Endothelial cell of umbilical vein (primary cell): ENCODE measurements around the gene JAG2. TPM values are rescaled to one million over a fixed set of nuclear protein-coding genes. Genes with fewer than 3 reads are reported as not detected.

ENCODE experiments used
- BruUV-seq: library from RNA; stranded (reverse); fragments of 400-500 nt; replicated peaks from 2 replicates; lab custom pipeline; 2021; lab: Mats Ljungman, UMichigan
- CTCF ChIA-PET: fragments of 300-600, 350-600 bp; sonication (Branson Sonifier 250); formaldehyde crosslinking; loops from one replicate; lab custom pipeline; 2021; ENCODE audit warnings: antibody characterized with exemption, inconsistent platforms; lab: Charles Lee
- POLR2A ChIA-PET: fragments of 300-600, 350-600 bp; sonication (Branson Sonifier 250); formaldehyde crosslinking; loops from one replicate; lab custom pipeline; 2021; ENCODE audit warnings: antibody characterized with exemption, inconsistent platforms; lab: Charles Lee
- DNase-seq: peaks from one replicate; pipeline ENCODE4 v3.0.0-alpha.2; 2011; ENCODE audit warnings: low read depth, low spot score
- FAIRE-seq: peaks from 2 replicates; lab custom pipeline; 2011; peaks lifted over from hg19 to GRCh38; lab: Jason Lieb, UNC
- H2AFZ ChIP-seq: 2 replicates; pipeline ENCODE4 v1.6.0; 2012; ENCODE audit warnings: low read depth, low read length, control low read depth, inconsistent platforms
- H3K27ac ChIP-seq: 2 replicates; pipeline ENCODE4 v1.5.1; 2011; ENCODE audit warnings: low read depth, mild to moderate bottlenecking, control low read depth, low read length, moderate library complexity; ENCODE audit not compliant: insufficient read depth
- H3K27me3 ChIP-seq, 2 experiments: 2 replicates each; pipeline versions ENCODE4 v1.6.0 to v1.6.1; 2011; ENCODE audit warnings: low read length in 2 of 2, mixed read lengths in 1 of 2; ENCODE audit not compliant: control insufficient read depth in 2 of 2, insufficient read depth in 2 of 2
- H3K36me3 ChIP-seq, 2 experiments: 2 replicates in 1 of 2; 3 replicates in 1 of 2; pipeline ENCODE4 v1.5.1; 2011; ENCODE audit warnings: low read length in 2 of 2, mild to moderate bottlenecking in 1 of 2, moderate library complexity in 1 of 2; ENCODE audit not compliant: control insufficient read depth in 2 of 2, insufficient read depth in 2 of 2; ENCODE audit errors: extremely low read depth in 1 of 2
- H3K4me1 ChIP-seq: 3 replicates; pipeline ENCODE4 v1.5.1; 2011; ENCODE audit warnings: mild to moderate bottlenecking, low read length; ENCODE audit not compliant: control insufficient read depth, insufficient read depth; ENCODE audit errors: extremely low read depth
- H3K4me2 ChIP-seq: 2 replicates; pipeline ENCODE4 v1.6.1; 2011; ENCODE audit warnings: low read length, control low read depth, mixed read lengths; ENCODE audit not compliant: insufficient read depth
- H3K4me3 ChIP-seq, 3 experiments: fragments of 200-600 bp in 1 of 3; sonication (generic), shearing (Covaris generic) in 1 of 3; replicated peaks in 1 of 3; 2 replicates each; pipeline ENCODE4 v1.5.1; 2011 to 2016; ENCODE audit warnings: control low read depth in 3 of 3, low read length in 3 of 3, mild to moderate bottlenecking in 2 of 3, inconsistent platforms in 1 of 3, low read depth in 1 of 3, moderate library complexity in 1 of 3; ENCODE audit not compliant: insufficient read depth in 1 of 3
- H3K79me2 ChIP-seq: 2 replicates; pipeline ENCODE4 v1.6.0; 2012; ENCODE audit warnings: low read length, inconsistent platforms; ENCODE audit not compliant: control insufficient read depth, insufficient read depth
- H3K9ac ChIP-seq: replicated peaks from 2 replicates; pipeline ENCODE3; 2011; ENCODE audit warnings: low read length, control low read depth; ENCODE audit not compliant: insufficient read depth; ENCODE audit errors: extremely low read depth
- H3K9me1 ChIP-seq: replicated peaks from 3 replicates; pipeline ENCODE4 v1.6.0; 2011; ENCODE audit warnings: mild to moderate bottlenecking, low read length; ENCODE audit not compliant: control insufficient read depth, insufficient read depth; ENCODE audit errors: extremely low read depth
- H3K9me3 ChIP-seq: replicated peaks from 2 replicates; pipeline ENCODE4 v1.5.1; 2012; ENCODE audit warnings: low read length, inconsistent platforms; ENCODE audit not compliant: control insufficient read depth, insufficient read depth
- H4K20me1 ChIP-seq: replicated peaks from 2 replicates; pipeline ENCODE3; 2011; ENCODE audit warnings: mild to moderate bottlenecking, low read length; ENCODE audit not compliant: control insufficient read depth, insufficient read depth; ENCODE audit errors: extremely low read depth
- EZH2 ChIP-seq: IDR thresholded peaks from 2 replicates; pipeline ENCODE4 v1.6.1; 2012; ENCODE audit warnings: borderline replicate concordance, low read depth, mild to moderate bottlenecking, moderate library complexity, low read length, inconsistent platforms; ENCODE audit not compliant: severe bottlenecking
- FOS ChIP-seq: IDR thresholded peaks from 2 replicates; pipeline ENCODE4 v1.6.1; 2011; ENCODE audit warnings: mild to moderate bottlenecking, low read length, moderate library complexity, borderline replicate concordance; ENCODE audit not compliant: insufficient read depth
- GATA2 ChIP-seq: IDR thresholded peaks from 2 replicates; pipeline ENCODE4 v1.7.0; 2011; ENCODE audit warnings: low read depth, mild to moderate bottlenecking, moderate library complexity, mixed read lengths, low read length; ENCODE audit not compliant: insufficient read length, insufficient read depth
- JUN ChIP-seq: IDR thresholded peaks from 2 replicates; pipeline ENCODE4 v1.6.1; 2011; ENCODE audit warnings: borderline replicate concordance, low read depth; ENCODE audit not compliant: insufficient read length, insufficient read depth
- MYC ChIP-seq: IDR thresholded peaks from one replicate; pipeline ENCODE4 v1.6.1; 2011; ENCODE audit warnings: mild to moderate bottlenecking, low read depth, low read length
- POLR2A ChIP-seq: IDR thresholded peaks from 2 replicates; pipeline ENCODE4 v1.6.1; 2012; ENCODE audit warnings: low read depth, mild to moderate bottlenecking, control low read depth, low read length
- POLR2AphosphoS5 ChIP-seq: IDR thresholded peaks from 2 replicates; pipeline ENCODE4 v1.6.1; 2012; ENCODE audit warnings: low read depth, mild to moderate bottlenecking, control low read depth, low read length, moderate library complexity; ENCODE audit not compliant: insufficient read depth
- dilution Hi-C: fragments of 300-500 bp; cut with MboI; formaldehyde crosslinking; loops from one replicate; pipeline ENCODE4 v1.15.0; 2019; ENCODE audit warnings: low sequenced_read_pairs; ENCODE audit not compliant: extremely low pct_ligation_motif_present
- intact Hi-C: fragments of 100-400 bp; cut with micrococcal nuclease; formaldehyde crosslinking; loops from one replicate; pipeline ENCODE4 v1.10.0; 2022
- polyA plus RNA-seq, 4 experiments: library from polyadenylated mRNA; depleted of rRNA in 3 of 4; stranded (reverse) in 3 of 4; unstranded in 1 of 4; fragments of >200 nt; gene quantifications; 2 replicates each; pipeline versions ENCODE4 v1.2.1 to v1.2.3, GENCODE V29; 2011 to 2012; ENCODE audit warnings: missing spikeins in 1 of 4
- total RNA-seq: library from RNA; stranded (reverse); gene quantifications from 2 replicates; pipeline ENCODE4 v1.2.3, GENCODE V29; 2021
- TF ChIP-seq, protein P1 (sequence below): IDR thresholded peaks from 2 replicates; pipeline ENCODE4 v1.6.1; 2011; ENCODE audit not compliant: insufficient read depth, insufficient read length
- TF ChIP-seq, protein P2 (sequence below), 2 donors: IDR thresholded peaks; 1 replicate in 1 of 2; 2 replicates in 1 of 2; pipeline ENCODE4 v1.5.1; 2011; ENCODE audit warnings: low read length in 2 of 2, mild to moderate bottlenecking in 2 of 2, moderate library complexity in 2 of 2, control low read depth in 1 of 2, inconsistent platforms in 1 of 2, low read depth in 1 of 2; ENCODE audit not compliant: insufficient read depth in 1 of 2; ENCODE audit errors: extremely low read depth in 1 of 2

JAG2 gene
- total and polyA plus RNA-seq, 2 donors (not counting 3 experiments of a cell fraction or from before 2014, with no cell fraction given) = 105 to 128 TPM

DNA sequence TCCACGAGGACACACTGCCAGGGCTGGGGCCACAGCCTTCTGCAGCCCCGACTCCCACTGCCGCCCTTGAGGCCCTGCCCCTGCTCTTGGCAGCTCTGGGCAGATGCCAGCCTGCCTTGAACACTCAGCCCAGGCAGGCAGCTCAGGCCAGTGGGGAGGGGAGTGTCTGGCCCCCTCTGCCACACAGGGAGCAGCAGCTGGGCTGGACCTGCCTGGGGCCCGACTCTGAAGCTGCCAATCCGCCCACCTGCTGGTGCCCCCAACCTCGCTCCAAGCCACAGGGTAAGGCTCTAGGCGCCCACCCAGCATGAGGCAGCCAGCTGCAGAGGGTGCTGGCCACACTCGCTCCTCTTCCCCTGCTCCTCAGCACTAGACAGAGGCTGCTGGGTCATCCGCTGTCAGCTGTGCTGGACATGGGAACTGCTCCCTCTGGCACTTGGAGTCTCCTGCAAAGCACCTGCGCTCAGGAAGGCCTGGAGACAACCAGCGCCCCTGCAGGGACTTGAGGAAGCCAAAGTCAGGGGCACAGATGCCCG is 37.2 kb upstream of the JAG2 start:
- Histone ChIP-seq H3K27ac (no peak overlapping the region), H3K9me3 (no peaks in the 10 kb centered on the region), H3K79me2 (no peaks in the 10 kb centered on the region), H3K4me3 (no peak overlapping the region), H2AFZ (no peak overlapping the region), H3K4me1 (peaks cover 7% of the 10 kb centered on the region), H3K36me3 (peaks cover 0 to 6% of the 10 kb centered on the region in 2 experiments), H3K4me2 (no peak overlapping the region), H3K27me3 (no peaks in the 10 kb centered on the region), H3K9me1 (no peaks in the 10 kb centered on the region), H4K20me1 (no peaks in the 10 kb centered on the region), H3K9ac (no peak overlapping the region)
- dilution Hi-C loops (no loop called here), intact Hi-C loops (loop anchor here (10.0 kb wide), 1 partner anchor 49 kb away; no protein-coding TSS in a partner anchor)
- ChIA-PET POLR2A (no interaction called here), CTCF (interaction anchor here (0.5 to 1.4 kb wide), 4 partner anchors 9 to 116 kb away, joined by 4 read pairs; partner anchors contain the start of genes BRF1 and JAG2)
- no peak for TF ChIP-seq FOS
- TF ChIP-seq, protein P1, sequence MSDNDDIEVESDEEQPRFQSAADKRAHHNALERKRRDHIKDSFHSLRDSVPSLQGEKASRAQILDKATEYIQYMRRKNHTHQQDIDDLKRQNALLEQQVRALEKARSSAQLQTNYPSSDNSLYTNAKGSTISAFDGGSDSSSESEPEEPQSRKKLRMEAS = no peak
- no peak for TF ChIP-seq MYC
- TF ChIP-seq POLR2AphosphoS5 = no peak
- no peak for TF ChIP-seq EZH2
- TF ChIP-seq POLR2A = no peak
- TF ChIP-seq GATA2 = no peak
- no peak for TF ChIP-seq JUN
- TF ChIP-seq, protein P2, sequence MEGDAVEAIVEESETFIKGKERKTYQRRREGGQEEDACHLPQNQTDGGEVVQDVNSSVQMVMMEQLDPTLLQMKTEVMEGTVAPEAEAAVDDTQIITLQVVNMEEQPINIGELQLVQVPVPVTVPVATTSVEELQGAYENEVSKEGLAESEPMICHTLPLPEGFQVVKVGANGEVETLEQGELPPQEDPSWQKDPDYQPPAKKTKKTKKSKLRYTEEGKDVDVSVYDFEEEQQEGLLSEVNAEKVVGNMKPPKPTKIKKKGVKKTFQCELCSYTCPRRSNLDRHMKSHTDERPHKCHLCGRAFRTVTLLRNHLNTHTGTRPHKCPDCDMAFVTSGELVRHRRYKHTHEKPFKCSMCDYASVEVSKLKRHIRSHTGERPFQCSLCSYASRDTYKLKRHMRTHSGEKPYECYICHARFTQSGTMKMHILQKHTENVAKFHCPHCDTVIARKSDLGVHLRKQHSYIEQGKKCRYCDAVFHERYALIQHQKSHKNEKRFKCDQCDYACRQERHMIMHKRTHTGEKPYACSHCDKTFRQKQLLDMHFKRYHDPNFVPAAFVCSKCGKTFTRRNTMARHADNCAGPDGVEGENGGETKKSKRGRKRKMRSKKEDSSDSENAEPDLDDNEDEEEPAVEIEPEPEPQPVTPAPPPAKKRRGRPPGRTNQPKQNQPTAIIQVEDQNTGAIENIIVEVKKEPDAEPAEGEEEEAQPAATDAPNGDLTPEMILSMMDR (IDR thresholded peaks at IDR 0.05; ENCODE audit: extremely low read depth in 1 of 2, insufficient read depth in 1 of 2, low read depth in 1 of 2, low read length in 2 of 2) = no peak
- DNase-seq (no peak), FAIRE-seq (no peak)
- no TSS peak for BruUV-seq
